ENCODE results near the gene PTGES.
A peak's percentile ranks its signal among the peaks of the same experiment; 100 is the strongest.

Gene PTGES

DNA sequence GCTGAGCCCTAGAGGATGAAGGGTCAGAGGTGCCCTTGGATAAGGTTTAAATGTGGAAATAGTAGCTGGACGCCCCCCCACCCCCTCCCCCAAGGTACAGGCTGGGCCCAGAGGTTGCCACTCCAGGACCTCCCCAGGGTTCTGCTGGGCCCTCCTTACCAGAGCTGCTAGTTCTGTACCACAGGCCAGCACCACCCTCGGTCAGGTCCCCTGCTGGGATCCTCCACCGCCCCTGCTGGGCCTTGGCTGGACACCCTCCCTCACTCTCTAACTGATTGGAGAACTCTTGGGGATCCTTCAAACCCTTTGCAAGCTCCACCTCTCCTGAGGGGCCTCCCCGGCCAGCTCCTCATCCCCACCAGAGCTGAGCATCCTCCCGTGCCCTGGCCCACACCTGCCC, 34.9 kb downstream of the PTGES start:
- H3K4me3 ChIP-seq (ENCODE audit: low read depth, low read length), result no peak overlapping the region
- DNase-seq (ENCODE audit: low read depth), result no peak
- TF ChIP-seq, protein P1, sequence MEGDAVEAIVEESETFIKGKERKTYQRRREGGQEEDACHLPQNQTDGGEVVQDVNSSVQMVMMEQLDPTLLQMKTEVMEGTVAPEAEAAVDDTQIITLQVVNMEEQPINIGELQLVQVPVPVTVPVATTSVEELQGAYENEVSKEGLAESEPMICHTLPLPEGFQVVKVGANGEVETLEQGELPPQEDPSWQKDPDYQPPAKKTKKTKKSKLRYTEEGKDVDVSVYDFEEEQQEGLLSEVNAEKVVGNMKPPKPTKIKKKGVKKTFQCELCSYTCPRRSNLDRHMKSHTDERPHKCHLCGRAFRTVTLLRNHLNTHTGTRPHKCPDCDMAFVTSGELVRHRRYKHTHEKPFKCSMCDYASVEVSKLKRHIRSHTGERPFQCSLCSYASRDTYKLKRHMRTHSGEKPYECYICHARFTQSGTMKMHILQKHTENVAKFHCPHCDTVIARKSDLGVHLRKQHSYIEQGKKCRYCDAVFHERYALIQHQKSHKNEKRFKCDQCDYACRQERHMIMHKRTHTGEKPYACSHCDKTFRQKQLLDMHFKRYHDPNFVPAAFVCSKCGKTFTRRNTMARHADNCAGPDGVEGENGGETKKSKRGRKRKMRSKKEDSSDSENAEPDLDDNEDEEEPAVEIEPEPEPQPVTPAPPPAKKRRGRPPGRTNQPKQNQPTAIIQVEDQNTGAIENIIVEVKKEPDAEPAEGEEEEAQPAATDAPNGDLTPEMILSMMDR (conservative IDR thresholded peaks at IDR 0.05; ENCODE audit: low read depth, low read length), result no peak

DNA sequence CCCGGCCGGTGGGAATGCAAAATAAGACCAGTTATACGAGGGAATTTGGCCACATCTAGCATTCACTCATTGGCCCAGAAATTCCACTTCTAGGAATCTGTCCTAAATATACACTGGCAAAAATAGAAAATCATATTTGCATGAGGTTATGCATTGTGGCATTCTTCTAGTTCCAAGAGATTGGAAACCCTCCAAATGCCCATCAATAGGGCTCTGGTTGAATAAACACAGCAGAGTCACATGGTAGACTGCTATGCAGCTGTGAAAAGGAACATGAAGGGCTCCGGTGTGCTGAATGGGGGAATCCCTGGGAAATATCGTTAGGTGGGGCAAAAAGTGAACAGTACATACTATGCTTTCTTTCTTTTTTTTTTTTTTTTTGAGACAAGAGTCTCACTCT, 36.8 kb downstream of the PTGES start:
- TF ChIP-seq, protein P1 (conservative IDR thresholded peaks at IDR 0.05; ENCODE audit: low read depth, low read length), result no peak
- peak; percentile 40 for DNase-seq (ENCODE audit: low read depth)
- H3K4me3 ChIP-seq (ENCODE audit: low read depth, low read length), result no peak overlapping the region

DNA sequence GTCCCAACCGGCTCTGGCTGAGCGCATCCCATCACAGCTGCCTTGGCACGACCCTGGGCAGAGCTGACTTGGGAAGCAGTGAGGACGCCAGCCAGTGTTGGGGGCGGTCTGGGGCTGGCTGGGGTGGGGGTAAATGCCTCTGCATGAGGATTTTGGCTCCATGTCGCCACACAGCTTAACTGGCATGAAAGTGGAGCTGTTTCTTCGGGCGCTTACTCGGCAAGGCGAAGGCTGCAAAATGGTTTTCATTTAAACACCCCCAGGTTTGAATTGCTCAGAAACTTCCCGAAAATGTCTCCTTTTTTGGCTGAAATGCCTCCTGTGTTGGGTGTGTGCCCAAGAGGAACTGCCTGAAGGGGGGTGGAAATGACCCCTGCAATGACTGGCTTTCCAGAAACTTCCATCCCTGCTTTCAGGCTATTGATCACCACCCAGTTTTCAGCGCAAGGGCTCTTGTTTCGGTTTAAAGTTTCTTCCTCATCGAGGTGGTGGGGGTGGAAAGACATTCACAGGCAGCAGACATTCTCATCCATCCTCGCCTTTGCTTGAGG, 38.3 kb downstream of the PTGES start:
- DNase-seq (ENCODE audit: low read depth), result no peak
- TF ChIP-seq, protein P1 (conservative IDR thresholded peaks at IDR 0.05; ENCODE audit: low read depth, low read length), result no peak
- no peak overlapping the region for H3K4me3 ChIP-seq (ENCODE audit: low read depth, low read length)

DNA sequence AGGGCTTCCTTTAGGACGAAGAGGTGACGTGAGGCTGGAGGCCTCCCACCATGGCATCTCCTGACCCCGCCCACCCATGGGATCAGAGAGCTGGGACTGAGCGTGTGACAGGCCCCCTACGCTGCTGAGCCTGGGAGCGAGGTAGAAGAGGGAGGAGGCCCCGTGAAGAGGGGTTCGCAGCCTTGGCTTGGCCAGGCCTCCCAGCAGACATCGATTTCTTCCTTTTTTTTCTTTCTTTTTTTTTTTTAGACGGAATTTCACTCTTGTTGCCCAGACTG, 39.5 kb downstream of the PTGES start:
- H3K4me3 ChIP-seq (ENCODE audit: low read depth, low read length), result no peak overlapping the region
- TF ChIP-seq, protein P1 (conservative IDR thresholded peaks at IDR 0.05; ENCODE audit: low read depth, low read length), result no peak
- DNase-seq (ENCODE audit: low read depth), result no peak

DNA sequence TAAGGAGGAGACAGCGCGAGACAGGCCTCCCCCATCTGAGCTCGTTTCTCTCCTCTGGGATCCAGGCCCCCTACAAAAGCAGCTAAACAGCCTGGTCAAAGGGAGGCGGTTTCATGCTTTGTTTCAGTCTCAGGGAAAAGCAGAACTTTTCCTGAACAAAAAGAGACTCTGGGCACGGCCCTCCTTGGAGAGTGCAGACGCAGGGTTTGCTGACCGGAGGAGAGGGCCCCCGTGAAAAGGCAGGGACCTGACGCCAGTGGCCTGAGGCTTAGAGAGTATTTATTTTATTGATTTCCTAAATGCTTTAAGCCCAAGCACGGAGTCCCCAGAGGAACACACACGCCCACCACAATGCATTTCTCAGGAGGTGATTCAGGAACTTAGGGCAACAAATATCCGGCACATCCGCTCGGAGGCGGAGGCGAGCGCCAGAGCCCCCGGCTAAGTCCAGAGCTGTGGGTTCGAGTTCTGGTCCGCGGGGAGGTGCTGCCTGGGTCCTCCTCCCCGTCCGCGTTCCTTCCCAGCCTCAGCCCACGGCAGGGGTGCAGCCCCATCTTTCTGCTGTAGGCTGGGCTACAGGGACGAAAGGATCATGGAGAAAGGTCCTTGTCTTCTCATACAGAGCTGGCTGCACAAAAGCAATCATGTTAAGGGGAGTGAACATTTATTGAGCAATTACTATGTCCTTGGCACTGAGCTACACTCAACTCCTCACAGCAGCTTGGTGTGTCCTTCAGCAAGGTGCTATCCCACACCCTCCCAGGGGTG, 40.0 kb downstream of the PTGES start:
- TF ChIP-seq, protein P1 (conservative IDR thresholded peaks at IDR 0.05; ENCODE audit: low read depth, low read length), result no peak
- DNase-seq (ENCODE audit: low read depth), result peak; percentile 64
- H3K4me3 ChIP-seq (ENCODE audit: low read depth, low read length), result peak overlapping the region; percentile 17

DNA sequence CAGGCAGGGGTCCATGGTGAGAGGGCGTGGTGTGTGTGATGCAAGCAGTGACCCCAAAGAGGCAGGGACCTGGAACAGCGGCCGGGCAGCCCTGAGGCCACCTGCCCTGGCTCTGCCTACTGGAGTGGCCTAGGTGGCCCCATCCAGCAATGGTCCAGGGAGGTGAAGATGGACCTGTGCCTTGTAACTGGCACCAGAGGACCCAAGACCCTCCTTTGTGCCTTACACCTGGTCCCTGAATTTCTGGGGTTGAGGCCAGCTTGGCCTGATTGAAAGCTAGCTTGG, 42.7 kb downstream of the PTGES start:
- DNase-seq (ENCODE audit: low read depth), result no peak
- TF ChIP-seq, protein P1 (conservative IDR thresholded peaks at IDR 0.05; ENCODE audit: low read depth, low read length), result no peak
- no peak overlapping the region for H3K4me3 ChIP-seq (ENCODE audit: low read depth, low read length)

Data from choroid plexus epithelial cell (primary cell).